ENCODE measurements around the gene ITGAX.

Gene ITGAX

GRCh38 chr16:31365131-31365865 is 10.3 kb downstream of the ITGAX start:
- peak; percentile 58 for DNase-seq (ENCODE audit: low spot score)
- no peak for TF ChIP-seq CTCF (IDR thresholded peaks at IDR 0.05; ENCODE audit: extremely low read depth, missing control alignments)

DNA sequence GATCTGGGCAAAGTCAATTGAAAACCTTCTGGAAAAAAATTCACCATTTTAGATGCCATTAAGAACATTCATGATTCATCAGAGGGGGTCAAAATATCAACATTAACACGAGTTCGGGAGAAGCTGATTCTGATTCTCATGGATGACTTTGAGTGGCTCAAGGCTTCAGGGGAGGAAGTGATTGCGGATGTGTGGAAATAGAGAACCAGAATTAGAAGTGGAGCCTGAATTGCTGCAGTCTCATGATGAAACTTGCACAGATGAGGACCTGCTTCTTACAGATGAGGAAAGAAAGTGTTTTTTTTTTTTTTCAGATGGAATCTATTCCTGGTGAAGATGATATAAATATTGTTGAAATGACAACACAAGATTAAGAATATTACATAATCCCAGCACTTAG is 12.9 kb downstream of the ITGAX start:
- DNase-seq (ENCODE audit: low spot score): no peak
- TF ChIP-seq CTCF (IDR thresholded peaks at IDR 0.05; ENCODE audit: extremely low read depth, missing control alignments): no peak

DNA sequence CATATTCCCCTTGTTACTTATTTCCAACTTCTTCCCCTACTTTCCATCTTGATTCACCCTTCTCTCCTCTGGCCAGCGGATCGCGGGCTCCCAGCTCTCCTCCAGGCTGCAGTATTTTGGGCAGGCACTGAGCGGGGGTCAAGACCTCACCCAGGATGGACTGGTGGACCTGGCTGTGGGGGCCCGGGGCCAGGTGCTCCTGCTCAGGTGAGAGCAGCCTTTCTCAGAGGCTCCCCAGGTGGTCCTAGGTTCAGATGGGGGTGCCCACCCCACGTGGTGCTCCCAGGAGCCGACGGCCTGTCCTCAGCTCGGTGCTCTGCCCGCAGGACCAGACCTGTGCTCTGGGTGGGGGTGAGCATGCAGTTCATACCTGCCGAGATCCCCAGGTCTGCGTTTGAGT is 16.0 kb downstream of the ITGAX start:
- DNase-seq (ENCODE audit: low spot score): no peak
- TF ChIP-seq CTCF (IDR thresholded peaks at IDR 0.05; ENCODE audit: extremely low read depth, missing control alignments): no peak

DNA sequence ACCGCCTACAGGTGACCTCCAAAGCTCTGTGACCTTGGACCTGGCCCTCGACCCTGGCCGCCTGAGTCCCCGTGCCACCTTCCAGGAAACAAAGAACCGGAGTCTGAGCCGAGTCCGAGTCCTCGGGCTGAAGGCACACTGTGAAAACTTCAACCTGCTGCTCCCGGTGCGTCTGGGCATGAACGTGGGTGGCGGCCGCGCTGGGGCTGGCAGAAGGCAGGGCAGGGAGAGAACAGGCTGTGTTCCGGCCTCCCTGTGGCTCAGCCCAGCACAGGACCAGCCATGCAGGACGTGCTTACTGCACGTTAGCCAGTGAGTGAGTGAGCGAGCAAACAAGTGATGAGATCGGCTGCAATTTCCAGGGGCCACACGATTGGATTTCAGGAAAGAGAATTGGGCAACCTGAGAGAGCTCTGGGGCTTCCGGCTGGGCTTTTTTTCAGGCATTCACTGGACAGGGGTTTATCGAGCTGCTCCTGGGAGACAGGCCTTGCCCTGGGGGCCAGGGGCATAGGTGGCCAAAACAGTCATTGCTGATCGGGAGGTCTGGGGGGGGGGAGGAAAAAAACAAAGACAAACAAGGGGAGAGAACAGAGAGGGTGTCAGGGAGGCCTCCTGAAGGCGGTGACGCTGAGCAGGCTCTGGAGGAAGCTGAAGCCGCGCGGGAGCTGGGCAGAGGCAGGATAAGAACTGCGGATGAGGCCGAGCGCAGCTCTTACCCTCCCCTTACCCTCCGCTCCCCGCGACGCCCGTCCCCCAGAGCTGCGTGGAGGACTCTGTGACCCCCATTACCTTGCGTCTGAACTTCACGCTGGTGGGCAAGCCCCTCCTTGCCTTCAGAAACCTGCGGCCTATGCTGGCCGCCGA is 16.9 kb downstream of the ITGAX start:
- DNase-seq (ENCODE audit: low spot score): no peak
- no peak for TF ChIP-seq CTCF (IDR thresholded peaks at IDR 0.05; ENCODE audit: extremely low read depth, missing control alignments)

GRCh38 chr16:31373235-31373634 is 18.3 kb downstream of the ITGAX start:
- TF ChIP-seq CTCF (IDR thresholded peaks at IDR 0.05; ENCODE audit: extremely low read depth, missing control alignments): no peak

GRCh38 chr16:31375231-31375630 is 20.3 kb downstream of the ITGAX start:
- DNase-seq (ENCODE audit: low spot score): no peak
- no peak for TF ChIP-seq CTCF (IDR thresholded peaks at IDR 0.05; ENCODE audit: extremely low read depth, missing control alignments)

More at GRCh38 chr16:31373235-31373634, 18.3 kb downstream of the ITGAX start:
- DNase-seq (ENCODE audit: low spot score): no peak

GRCh38 chr16:31376705-31377104 is 21.7 kb downstream of the ITGAX start:
- no peak for DNase-seq (ENCODE audit: low spot score)
- TF ChIP-seq CTCF (IDR thresholded peaks at IDR 0.05; ENCODE audit: extremely low read depth, missing control alignments): no peak

Measured in GM20000 (cell line).